Heart left ventricle (tissue), 16 donors: ENCODE measurements around the gene CA7. TPM values are rescaled to one million over a fixed set of nuclear protein-coding genes. Genes with fewer than 3 reads are reported as not detected.

Experiments
- ATAC-seq, 4 donors: fragments of 200-7000 bp; cut with Tn5 transposase; one replicate each; pipeline ENCODE4 v1.9.1; 2020 to 2022; ENCODE audit warnings: moderate library complexity in 4 of 4, mild to moderate bottlenecking in 3 of 4, moderate number of reproducible peaks in 1 of 4
- DNase-seq, 5 donors: peaks; one replicate each; pipeline ENCODE4 v3.0.0-alpha.2; 2020
- H3K27ac ChIP-seq, 12 donors: fragments of 200-600 bp; sonication (generic) in 4 of 12; one replicate each; pipeline versions ENCODE4 v1.5.0 to v1.8.0; 2016 to 2022; ENCODE audit warnings: mild to moderate bottlenecking in 2 of 12
- H3K27me3 ChIP-seq, 9 donors: fragments of 200-600 bp; sonication (generic) in 2 of 9; one replicate each; pipeline versions ENCODE4 v1.5.1 to v1.8.0; 2016 to 2022; ENCODE audit warnings: mild to moderate bottlenecking in 3 of 9
- H3K36me3 ChIP-seq, 9 donors: fragments of 200-600 bp; sonication (generic) in 2 of 9; one replicate each; pipeline versions ENCODE4 v1.5.0 to v1.8.0; 2018 to 2022; ENCODE audit warnings: mild to moderate bottlenecking in 2 of 9
- H3K4me1 ChIP-seq, 12 donors: fragments of 200-600 bp; sonication (generic) in 4 of 12; one replicate each; pipeline versions ENCODE4 v1.5.0 to v1.8.0; 2016 to 2022; ENCODE audit warnings: mild to moderate bottlenecking in 3 of 12
- H3K4me3 ChIP-seq, 12 donors: fragments of 200-600 bp; sonication (generic) in 4 of 12; one replicate each; pipeline versions ENCODE4 v1.5.0 to v1.8.0; 2017 to 2022; ENCODE audit warnings: mild to moderate bottlenecking in 9 of 12, moderate library complexity in 4 of 12
- H3K9me3 ChIP-seq, 12 donors: fragments of 200-600 bp; sonication (generic) in 4 of 12; one replicate each; pipeline versions ENCODE4 v1.5.0 to v1.8.0; 2016 to 2022; ENCODE audit warnings: mild to moderate bottlenecking in 1 of 12
- POLR2A ChIP-seq, 2 donors: fragments of 450-650 bp; IDR thresholded peaks; one replicate each; pipeline ENCODE4 v1.6.1; 2017; ENCODE audit warnings: antibody characterized with exemption in 2 of 2, mild to moderate bottlenecking in 2 of 2, moderate library complexity in 2 of 2
- WGBS, 4 donors: extraction: QIAGEN DNeasy Blood & Tissue Kit in 2 of 4; methylation state at CpG; one replicate each; pipeline versions ENCODE4 v1.1.5 to v1.1.7; 2013 to 2018; 5-methylcytosine and 5-hydroxymethylcytosine counted together
- intact Hi-C, 10 donors: fragments of 100-400 bp; cut with DNase I; formaldehyde crosslinking; loops; one replicate each; pipeline versions ENCODE4 v1.11.1 to v1.14.2; 2022
- polyA plus RNA-seq, 2 donors: library from polyadenylated mRNA; stranded (reverse); fragments of 200-250 nt; gene quantifications; one replicate each; pipeline ENCODE4 v1.2.3, GENCODE V29; 2013
- total RNA-seq, 9 donors: library from RNA; depleted of rRNA in 2 of 9; stranded (reverse); fragments of >200 nt in 2 of 9; fragmentation: NEBNext Ultra II Directional in 3 of 9; extraction: Animal tissue kit (Norgen Biotek cat#: 25700) in 3 of 9; gene quantifications; one replicate each; pipeline versions ENCODE4 v1.1.0 to v1.2.4, GENCODE V29; 2016 to 2023
- TF ChIP-seq, protein P1 (sequence below), 12 donors: fragments of 200-600 bp; sonication (generic) in 4 of 12; IDR thresholded peaks; one replicate each; pipeline versions ENCODE4 v1.5.0 to v1.8.0; 2018 to 2022; ENCODE audit warnings: antibody characterized with exemption in 12 of 12, mild to moderate bottlenecking in 5 of 12
- donor health status: ischemic (EF 13 %, LVEDD 7.1; RV severe dilation, severe dysfunction).
- donor health status: healthy with polysubstance abuse.
- donor health status: DM: no; HTN: yes; CAD: no.
- donor health status: DM: no; HTN: no; CAD: no.
- donor health status: ischemic (EF 25% LVEDD 6.9; RV normal size, moderate dysfunction).
- donor health status: ischemic (EF 25% LVEDD 5.7; RV mildly dilated, moderate dysfunction).
- donor health status: healthy.
- donor health status: DM: yes; HTN: yes; CAD: no.
- donor health status: ischemic (EF 35%, LVEDD 5.7; RV mildly dilated, moderate dysfunction).
- donor health status: nonischemic (EF 11% LVEDD 7.7; RV severe dilation, severe dysfunction).
- donor health status: DM: yes; HTN: yes; CAD: no.
- donor health status: PGD.
- donor health status: ischemic (EF 29% LVEDD 5.4; RV normal size, mild dysfunction).
- donor health status: nonischemic (EF 23%, LVEDD 6.1; RV moderate dilation, normal function).

The CA7 gene
- total and polyA plus RNA-seq, 11 donors = not detected

DNA sequence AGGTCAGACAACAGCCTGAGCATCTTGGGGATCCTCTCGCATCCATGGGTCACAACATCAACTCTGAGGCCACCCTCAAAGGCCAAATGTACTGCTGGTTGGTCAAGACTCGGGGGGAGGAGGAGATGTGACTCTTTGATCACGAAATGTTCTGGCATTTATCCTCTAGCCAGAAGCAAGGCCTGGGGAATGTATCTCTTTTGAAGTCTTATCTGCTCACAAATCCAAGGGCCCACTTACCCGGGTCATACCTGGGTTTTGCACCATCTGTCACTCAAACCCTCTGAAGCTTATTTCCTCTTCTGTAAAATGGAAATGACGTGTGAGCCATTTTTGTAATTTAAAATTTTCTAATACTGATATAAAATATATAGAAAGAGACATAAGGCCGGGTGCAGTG lies 13.2 kb downstream of the CA7 start:
- no peak for DNase-seq
- no peaks in the 10 kb centered on the region for H3K36me3 ChIP-seq
- no peaks in the 10 kb centered on the region for H3K9me3 ChIP-seq
- H3K27me3 ChIP-seq = no peaks in the 10 kb centered on the region
- no peak overlapping the region for H3K27ac ChIP-seq
- TF ChIP-seq, protein P1, sequence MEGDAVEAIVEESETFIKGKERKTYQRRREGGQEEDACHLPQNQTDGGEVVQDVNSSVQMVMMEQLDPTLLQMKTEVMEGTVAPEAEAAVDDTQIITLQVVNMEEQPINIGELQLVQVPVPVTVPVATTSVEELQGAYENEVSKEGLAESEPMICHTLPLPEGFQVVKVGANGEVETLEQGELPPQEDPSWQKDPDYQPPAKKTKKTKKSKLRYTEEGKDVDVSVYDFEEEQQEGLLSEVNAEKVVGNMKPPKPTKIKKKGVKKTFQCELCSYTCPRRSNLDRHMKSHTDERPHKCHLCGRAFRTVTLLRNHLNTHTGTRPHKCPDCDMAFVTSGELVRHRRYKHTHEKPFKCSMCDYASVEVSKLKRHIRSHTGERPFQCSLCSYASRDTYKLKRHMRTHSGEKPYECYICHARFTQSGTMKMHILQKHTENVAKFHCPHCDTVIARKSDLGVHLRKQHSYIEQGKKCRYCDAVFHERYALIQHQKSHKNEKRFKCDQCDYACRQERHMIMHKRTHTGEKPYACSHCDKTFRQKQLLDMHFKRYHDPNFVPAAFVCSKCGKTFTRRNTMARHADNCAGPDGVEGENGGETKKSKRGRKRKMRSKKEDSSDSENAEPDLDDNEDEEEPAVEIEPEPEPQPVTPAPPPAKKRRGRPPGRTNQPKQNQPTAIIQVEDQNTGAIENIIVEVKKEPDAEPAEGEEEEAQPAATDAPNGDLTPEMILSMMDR (IDR thresholded peaks at IDR 0.05) = no peak
- intact Hi-C loops = no loop called here
- no peak overlapping the region for H3K4me3 ChIP-seq
- no peak for ATAC-seq
- peaks cover 0 to 8% (median 0%) of the 10 kb centered on the region in 12 donors for H3K4me1 ChIP-seq
- WGBS, 4 donors = 70 to 80% (median 78%) methylated on average over 6 of the region's 6 CpGs

- H3K27ac ChIP-seq = no peak overlapping the region
- peak; percentile 50 to 90 (median 86) for DNase-seq
- 27 to 47% (median 43%) methylated on average over 3 to 4 of the region's 4 CpGs for WGBS, 4 donors
Observed at GRCh38 chr16:66858740-66859396, 14.7 kb downstream of the CA7 start.

DNA sequence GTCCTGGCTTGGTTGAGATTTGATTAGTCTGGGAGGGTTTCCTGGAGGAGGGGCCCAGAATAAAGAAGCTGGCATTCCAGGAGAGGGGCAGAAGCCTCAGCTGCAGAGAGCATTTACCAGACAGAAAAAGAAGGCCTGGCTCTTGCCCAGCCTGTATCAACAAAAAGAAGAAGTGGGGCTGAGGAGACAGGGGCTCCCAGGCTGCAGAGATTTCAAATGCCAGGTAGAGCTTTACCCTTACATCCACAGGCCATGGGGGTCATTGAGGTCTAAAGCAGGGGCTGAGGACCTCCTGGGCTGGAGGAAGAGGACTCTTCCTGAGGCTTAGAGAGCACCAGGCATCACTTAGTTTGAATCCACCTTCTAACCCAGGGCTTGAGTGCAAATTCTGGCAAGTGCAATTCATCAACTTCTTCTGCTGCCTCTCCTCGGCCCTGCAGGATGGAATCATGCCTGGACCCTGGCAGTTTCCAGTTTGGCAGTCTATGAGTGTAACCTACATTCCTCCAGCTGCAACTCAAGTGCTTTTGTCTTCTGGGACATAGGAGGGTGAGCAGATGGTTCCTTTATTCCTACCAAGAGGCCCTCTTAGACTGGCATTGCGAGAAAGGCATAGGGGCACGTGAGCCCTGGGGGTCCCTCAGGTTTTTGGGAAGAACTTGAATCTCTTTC lies 15.3 kb downstream of the CA7 start:
- peak in 1 of 4 donors; percentile 14 for ATAC-seq
- H3K27ac ChIP-seq = no peak overlapping the region

More at GRCh38 chr16:66858740-66859396, 14.7 kb downstream of the CA7 start:
- no peak overlapping the region for H3K4me3 ChIP-seq
- H3K27me3 ChIP-seq = no peaks in the 10 kb centered on the region
- no peak for TF ChIP-seq POLR2A (IDR thresholded peaks at IDR 0.05)
- TF ChIP-seq, protein P1 (IDR thresholded peaks at IDR 0.05) = no peak
- H3K9me3 ChIP-seq = no peaks in the 10 kb centered on the region
- intact Hi-C loops = no loop called here
- ATAC-seq = peak; percentile 78 to 97 (median 90)
- no peaks in the 10 kb centered on the region for H3K36me3 ChIP-seq
- peaks cover 0 to 8% (median 0%) of the 10 kb centered on the region in 12 donors for H3K4me1 ChIP-seq

More for the DNA sequence above, 15.3 kb downstream of the CA7 start:
- no peak for DNase-seq
- peaks cover 0 to 8% (median 0%) of the 10 kb centered on the region in 12 donors for H3K4me1 ChIP-seq
- H3K36me3 ChIP-seq = no peaks in the 10 kb centered on the region
- H3K9me3 ChIP-seq = no peaks in the 10 kb centered on the region
- 70 to 86% (median 81%) methylated on average over 3 of the region's 3 CpGs for WGBS, 4 donors
- no peaks in the 10 kb centered on the region for H3K27me3 ChIP-seq
- no peak overlapping the region for H3K4me3 ChIP-seq
- intact Hi-C loops = loop anchor here in 6 of 10 donors (5.0 to 10.0 kb wide), 5 partner anchors 115 to 455 kb away; partner anchors contain the start of gene CMTM3 (in 1 of the 6)
- no peak for TF ChIP-seq POLR2A (IDR thresholded peaks at IDR 0.05)
- TF ChIP-seq, protein P1 (IDR thresholded peaks at IDR 0.05) = no peak
